K562 (cell line): ENCODE measurements around the gene DCAF4. TPM values are rescaled to one million over a fixed set of nuclear protein-coding genes. Genes with fewer than 3 reads are reported as not detected.

ENCODE experiments used
- ARHGAP35 ChIP-seq: fragments of 450-650 bp; IDR thresholded peaks from 2 replicates; pipeline ENCODE4 v1.6.1; 2018; ENCODE audit not compliant: partially characterized antibody
- BRD4 ChIP-seq: fragments of 200-600 bp; sonication (generic); IDR thresholded peaks from 2 replicates; pipeline ENCODE4 v1.6.1; 2017; ENCODE audit warnings: inconsistent platforms
- CLOCK ChIP-seq: fragments of 250-450 bp; sonication (Bioruptor Pico); IDR thresholded peaks from 2 replicates; pipeline ENCODE4 v1.4.0; 2020; ENCODE audit warnings: mild to moderate bottlenecking, moderate library complexity, borderline replicate concordance
- GATA2 ChIP-seq: sonication (generic); formaldehyde crosslinking; IDR thresholded peaks from 2 replicates; pipeline ENCODE4 v1.4.0; 2020; ENCODE audit warnings: mild to moderate bottlenecking, missing genetic modification reagents
- HDAC6 ChIP-seq: IDR thresholded peaks from 2 replicates; pipeline ENCODE4 v1.6.1; 2012; ENCODE audit warnings: low read depth, mild to moderate bottlenecking, control low read depth, inconsistent platforms, low read length, moderate library complexity
- HNRNPH1 ChIP-seq: fragments of 200-400 bp; formaldehyde crosslinking; optimal IDR thresholded peaks from 2 replicates; pipeline ENCODE3; 2017; ENCODE audit warnings: low read depth, mild to moderate bottlenecking, low read length, moderate library complexity
- HSF4 ChIP-seq: fragments of 250-450 bp; sonication (Bioruptor Pico); IDR thresholded peaks from 2 replicates; pipeline ENCODE4 v2.1.2; 2022; ENCODE audit warnings: mild to moderate bottlenecking, moderate library complexity, borderline replicate concordance
- KHSRP ChIP-seq: fragments of 450-650 bp; IDR thresholded peaks from 2 replicates; pipeline ENCODE4 v1.6.1; 2017
- KLF1 ChIP-seq: fragments of 450-650 bp; IDR thresholded peaks from 2 replicates; pipeline ENCODE4 v1.6.1; 2016; ENCODE audit warnings: missing genetic modification characterization, missing compliant biosample characterization
- MLLT1 ChIP-seq, 2 experiments: fragments of 450-650 bp; IDR thresholded peaks; 2 replicates each; pipeline ENCODE4 v1.6.1; 2016
- PYGO2 ChIP-seq: fragments of 450-650 bp; IDR thresholded peaks from 2 replicates; pipeline ENCODE4 v1.6.1; 2016; ENCODE audit warnings: mild to moderate bottlenecking, missing genetic modification characterization, moderate library complexity, missing compliant biosample characterization
- RBBP5 ChIP-seq: fragments of 200-600 bp; sonication (generic); IDR thresholded peaks from 2 replicates; pipeline ENCODE4 v1.6.1; 2012; ENCODE audit warnings: borderline replicate concordance, mild to moderate bottlenecking, low read length, control low read depth, inconsistent platforms; ENCODE audit not compliant: insufficient read depth, poor library complexity, severe bottlenecking
- SNIP1 ChIP-seq: fragments of 450-650 bp; IDR thresholded peaks from 2 replicates; pipeline ENCODE4 v1.7.1; 2017; ENCODE audit warnings: low read depth, mild to moderate bottlenecking
- TGIF2 ChIP-seq: sonication (generic); formaldehyde crosslinking; IDR thresholded peaks from 2 replicates; pipeline ENCODE4 v1.8.1; 2022; ENCODE audit warnings: mild to moderate bottlenecking, missing genetic modification reagents, moderate library complexity
- THAP12 ChIP-seq: fragments of 250-450 bp; sonication (Bioruptor Pico); IDR thresholded peaks from 2 replicates; pipeline ENCODE4 v1.9.0; 2021; ENCODE audit warnings: mild to moderate bottlenecking, inconsistent platforms
- ZKSCAN8 ChIP-seq: fragments of 200-800 bp; sonication (Bioruptor generic); IDR thresholded peaks from 2 replicates; pipeline ENCODE4 v1.6.1; 2016; ENCODE audit warnings: missing genetic modification characterization, missing compliant biosample characterization
- ZNF592 ChIP-seq: fragments of 450-650 bp; IDR thresholded peaks from 2 replicates; pipeline ENCODE4 v1.6.1; 2017; ENCODE audit warnings: antibody characterized with exemption, mild to moderate bottlenecking
- ZNF707 ChIP-seq: fragments of 250-450 bp; sonication (Bioruptor Pico); conservative IDR thresholded peaks from 2 replicates; pipeline ENCODE4 v1.8.0; 2022; ENCODE audit warnings: inconsistent platforms, mild to moderate bottlenecking, moderate library complexity
- polyA plus RNA-seq, 8 experiments: library from polyadenylated mRNA; depleted of rRNA in 4 of 8; stranded (reverse) in 5 of 8; unstranded in 3 of 8; fragments of >200 nt; fragmentation: Nextera tagmentation in 2 of 8; fragmentation: Illumina TruSeq in 1 of 8; extraction: Ambion mirVana in 2 of 8; extraction: Trizol in 1 of 8; gene quantifications; 2 replicates each; pipeline versions ENCODE4 v1.2.1 to v1.2.3, GENCODE V29; 2011 to 2014; ENCODE audit warnings: inconsistent platforms in 1 of 8, missing spikeins in 1 of 8
- total RNA-seq, 7 experiments: library from RNA; depleted of rRNA in 6 of 7; stranded (reverse); fragments of >200 nt in 6 of 7; fragmentation: Illumina TruSeq in 2 of 7; extraction: Trizol in 2 of 7; gene quantifications; 2 replicates each; pipeline versions ENCODE4 v1.2.1 to v1.2.3, GENCODE V29; 2011 to 2021; ENCODE audit warnings: low replicate concordance in 1 of 7

The DCAF4 gene
- total and polyA plus RNA-seq, 9 of the 15 experiments (the other 6 are each of a cell fraction or from before 2014, with no cell fraction given), result 2.7 to 49.2 (median 22.9) TPM

GRCh38 chr14:72925815-72926291 lies 411 bp upstream of the DCAF4 start (continued):
- TF ChIP-seq MLLT1 (IDR thresholded peaks at IDR 0.05) (peak in 1 of 2 experiments; percentile 44; a peak in 1 of 4 replicates), THAP12 (CRISPR knock-in tag) (0 out of 2 replicates have a peak, but pooled peaks have one; percentile 13), PYGO2 (tag) (no peak), ZNF592 (no peak), TGIF2 (CRISPR knock-in tag) (no peak), KLF1 (tag) (no peak), CLOCK (no peak), RBBP5 (peak; percentile 48), SNIP1 (no peak), ARHGAP35 (no peak), BRD4 (0 out of 2 replicates have a peak, but pooled peaks have one; percentile 20), KHSRP (no peak), ZKSCAN8 (CRISPR knock-in tag) (no peak), GATA2 (CRISPR knock-in tag) (no peak), HSF4 (CRISPR knock-in tag) (no peak), ZNF707 (CRISPR knock-in tag) (no peak), HDAC6 (no peak), HNRNPH1 (no peak)
